Cardiac fibroblast (primary cell): ENCODE measurements around the gene TRMT2A.

Experiments used
- DNase-seq, 2 donors: peaks; one replicate each; pipeline versions ENCODE4 v3.0.0 to v3.0.0-alpha.2; 2010; ENCODE audit warnings: low read depth in 2 of 2
- H3K4me3 ChIP-seq, 2 donors: replicated peaks in 1 of 2; 1 replicate in 1 of 2; 2 replicates in 1 of 2; pipeline ENCODE4 v1.5.1; 2011; ENCODE audit warnings: low read depth in 2 of 2, low read length in 2 of 2, mild to moderate bottlenecking in 2 of 2, moderate library complexity in 1 of 2
- CTCF ChIP-seq: IDR thresholded peaks from one replicate; pipeline ENCODE4 v1.5.1; 2011; ENCODE audit warnings: low read depth, mild to moderate bottlenecking, low read length, inconsistent platforms

Gene TRMT2A

GRCh38 chr22:20102203-20102780 lies 14.7 kb downstream of the TRMT2A start:
- no peak overlapping the region for H3K4me3 ChIP-seq
- TF ChIP-seq CTCF: no peak
- DNase-seq: no peak

- no peak overlapping the region for H3K4me3 ChIP-seq
- TF ChIP-seq CTCF: no peak
- DNase-seq: no peak
These were observed 15.4 kb downstream of the TRMT2A start for GRCh38 chr22:20101638-20102037.

GRCh38 chr22:20099099-20099711 lies 17.8 kb downstream of the TRMT2A start:
- TF ChIP-seq CTCF: no peak
- DNase-seq: no peak
- no peak overlapping the region for H3K4me3 ChIP-seq

GRCh38 chr22:20096574-20097420 lies 20.2 kb downstream of the TRMT2A start:
- no peak for TF ChIP-seq CTCF
- no peak for DNase-seq

GRCh38 chr22:20095521-20095920 lies 21.5 kb downstream of the TRMT2A start:
- DNase-seq: no peak
- TF ChIP-seq CTCF: no peak
- H3K4me3 ChIP-seq: no peak overlapping the region

More at GRCh38 chr22:20096574-20097420, 20.2 kb downstream of the TRMT2A start:
- H3K4me3 ChIP-seq: no peak overlapping the region

- no peak for DNase-seq
- no peak overlapping the region for H3K4me3 ChIP-seq
- TF ChIP-seq CTCF: no peak
These were observed 22.7 kb downstream of the TRMT2A start for GRCh38 chr22:20094197-20094807.
